Measurements from ENCODE around the gene SLC9A9.
A peak's percentile ranks its signal among the peaks of the same experiment; 100 is the strongest.

The SLC9A9 gene

DNA sequence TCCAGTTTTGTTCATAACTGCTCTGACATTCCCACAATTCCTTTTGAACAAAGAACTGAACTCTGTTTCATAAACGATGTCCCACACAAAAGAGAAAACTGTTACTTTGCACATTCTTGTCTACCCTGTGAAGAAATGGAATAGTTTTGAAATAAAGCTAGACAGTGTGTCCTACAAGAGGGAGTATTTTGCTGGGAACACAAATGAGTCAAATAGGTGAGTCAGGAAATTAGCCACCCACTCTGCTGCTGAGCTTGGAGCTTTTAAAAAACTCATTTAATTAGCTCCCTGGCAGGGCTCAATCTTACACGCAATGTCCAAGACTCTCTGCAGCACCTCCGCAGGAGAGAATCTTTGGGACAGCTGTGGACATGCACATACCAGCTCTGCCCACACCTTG is 193.4 kb downstream of the SLC9A9 start:
- H3K27me3 ChIP-seq (ENCODE audit: control insufficient read depth in 1 of 2, insufficient read depth in 2 of 2, low read length in 2 of 2) = no peaks in the 10 kb centered on the region
- peaks cover 3% of the 10 kb centered on the region for H3K36me3 ChIP-seq (ENCODE audit: insufficient read depth, low read length)
- no peak overlapping the region for H3K27ac ChIP-seq (ENCODE audit: low read depth, low read length)
- H3K9me3 ChIP-seq (ENCODE audit: low read length) = no peaks in the 10 kb centered on the region
- no peak overlapping the region for H3K9ac ChIP-seq (ENCODE audit: low read length)
- H3K4me3 ChIP-seq (ENCODE audit: low read depth in 1 of 2, low read length in 2 of 2) = no peak overlapping the region
- H3K4me1 ChIP-seq (ENCODE audit: insufficient read depth, low read length) = no peaks in the 10 kb centered on the region

DNA sequence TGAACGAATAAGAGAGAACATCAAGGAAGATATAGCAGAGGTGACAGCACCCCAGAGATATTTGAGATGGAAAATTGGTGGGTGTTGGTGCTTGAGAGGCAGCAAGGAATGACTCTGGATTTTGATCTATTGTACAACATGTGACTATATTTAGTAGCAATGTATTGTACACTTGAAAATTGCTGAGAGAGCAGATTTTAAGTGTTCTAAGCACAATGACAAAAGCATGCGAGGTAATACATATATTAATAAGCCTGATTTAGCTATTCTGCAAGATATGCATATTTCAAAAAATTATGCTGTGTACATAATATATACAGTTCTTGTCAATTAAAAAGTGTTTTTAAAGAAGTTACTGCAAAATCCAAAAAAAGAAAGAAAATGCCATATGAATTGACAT is 194.3 kb downstream of the SLC9A9 start:
- no peaks in the 10 kb centered on the region for H3K9me3 ChIP-seq (ENCODE audit: low read length)
- no peaks in the 10 kb centered on the region for H3K27me3 ChIP-seq (ENCODE audit: control insufficient read depth in 1 of 2, insufficient read depth in 2 of 2, low read length in 2 of 2)

DNA sequence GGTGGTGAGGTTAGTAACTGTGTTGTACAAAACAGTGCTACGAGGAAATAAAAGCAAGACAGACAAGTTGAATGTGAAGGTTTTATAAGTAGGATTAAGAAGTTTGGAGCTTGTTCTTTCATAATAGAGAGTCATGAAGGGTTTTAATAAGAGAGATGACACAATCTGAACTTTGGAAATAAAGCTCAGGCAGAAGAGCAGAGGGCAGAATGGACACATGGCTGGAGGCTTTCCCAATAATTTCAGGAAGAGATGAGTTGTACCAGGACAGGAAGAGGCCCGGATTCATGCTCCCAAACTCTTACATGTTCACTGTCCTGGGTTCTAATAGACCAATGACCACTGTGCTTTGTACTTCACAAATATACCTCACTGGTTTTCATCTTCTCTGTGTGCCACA is 194.8 kb downstream of the SLC9A9 start:
- H3K9ac ChIP-seq (ENCODE audit: low read length) = no peak overlapping the region
- H3K4me3 ChIP-seq (ENCODE audit: low read depth in 1 of 2, low read length in 2 of 2) = no peak overlapping the region
- no peaks in the 10 kb centered on the region for H3K9me3 ChIP-seq (ENCODE audit: low read length)
- peaks cover 3% of the 10 kb centered on the region for H3K36me3 ChIP-seq (ENCODE audit: insufficient read depth, low read length)
- no peak overlapping the region for H3K27ac ChIP-seq (ENCODE audit: low read depth, low read length)
- no peaks in the 10 kb centered on the region for H3K27me3 ChIP-seq (ENCODE audit: control insufficient read depth in 1 of 2, insufficient read depth in 2 of 2, low read length in 2 of 2)
- H3K4me1 ChIP-seq (ENCODE audit: insufficient read depth, low read length) = no peaks in the 10 kb centered on the region

More for the DNA sequence above, 194.3 kb downstream of the SLC9A9 start:
- H3K4me1 ChIP-seq (ENCODE audit: insufficient read depth, low read length) = no peaks in the 10 kb centered on the region
- no peak overlapping the region for H3K9ac ChIP-seq (ENCODE audit: low read length)
- no peak overlapping the region for H3K27ac ChIP-seq (ENCODE audit: low read depth, low read length)
- H3K36me3 ChIP-seq (ENCODE audit: insufficient read depth, low read length) = peaks cover 3% of the 10 kb centered on the region
- no peak overlapping the region for H3K4me3 ChIP-seq (ENCODE audit: low read depth in 1 of 2, low read length in 2 of 2)

DNA sequence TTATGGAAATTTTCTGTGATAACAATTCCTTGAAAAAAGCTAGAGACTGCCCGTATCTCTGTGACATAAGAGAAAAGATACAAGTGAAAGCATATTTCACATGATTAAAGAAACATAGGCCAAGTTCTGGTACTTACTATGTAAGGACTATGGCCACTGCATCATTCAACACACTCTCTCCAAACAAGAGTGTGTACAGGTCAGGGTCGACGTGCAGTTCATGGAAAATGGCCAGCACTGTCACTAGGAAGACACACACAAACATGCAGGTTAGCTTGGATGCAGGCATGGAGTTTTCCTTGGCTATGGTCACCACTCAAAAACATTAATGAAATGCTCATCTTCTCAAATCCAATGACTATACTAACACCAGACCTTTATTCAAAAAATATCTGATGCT is 196.2 kb downstream of the SLC9A9 start:
- H3K27me3 ChIP-seq (ENCODE audit: control insufficient read depth in 1 of 2, insufficient read depth in 2 of 2, low read length in 2 of 2) = no peaks in the 10 kb centered on the region
- peaks cover 3% of the 10 kb centered on the region for H3K36me3 ChIP-seq (ENCODE audit: insufficient read depth, low read length)
- no peak overlapping the region for H3K4me3 ChIP-seq (ENCODE audit: low read depth in 1 of 2, low read length in 2 of 2)
- H3K27ac ChIP-seq (ENCODE audit: low read depth, low read length) = no peak overlapping the region
- H3K4me1 ChIP-seq (ENCODE audit: insufficient read depth, low read length) = no peaks in the 10 kb centered on the region
- H3K9me3 ChIP-seq (ENCODE audit: low read length) = no peaks in the 10 kb centered on the region
- no peak overlapping the region for H3K9ac ChIP-seq (ENCODE audit: low read length)

DNA sequence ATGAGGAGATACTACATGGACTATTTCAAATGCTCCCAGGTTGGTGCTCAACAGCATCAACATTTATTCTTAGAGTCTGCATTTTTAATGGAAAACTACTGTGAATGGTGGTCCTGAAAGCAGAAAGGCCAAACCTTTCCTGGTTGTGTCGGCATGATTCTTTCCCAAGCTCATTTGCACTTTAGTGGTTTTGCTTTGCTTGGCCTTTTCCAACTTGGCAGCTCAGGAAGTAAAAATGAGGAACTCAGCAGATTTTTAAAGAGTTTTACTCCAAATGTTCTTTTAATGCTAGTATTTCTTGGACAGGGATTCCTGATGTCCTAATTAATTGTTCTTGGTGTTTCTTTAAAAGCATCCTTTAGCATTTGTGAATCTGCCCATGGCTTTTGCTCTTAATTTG is 197.4 kb downstream of the SLC9A9 start:
- Histone ChIP-seq H3K27ac (ENCODE audit: low read depth, low read length) (no peak overlapping the region), H3K4me3 (ENCODE audit: low read depth in 1 of 2, low read length in 2 of 2) (no peak overlapping the region), H3K27me3 (ENCODE audit: control insufficient read depth in 1 of 2, insufficient read depth in 2 of 2, low read length in 2 of 2) (no peaks in the 10 kb centered on the region), H3K36me3 (ENCODE audit: insufficient read depth, low read length) (peaks cover 3% of the 10 kb centered on the region), H3K4me1 (ENCODE audit: insufficient read depth, low read length) (no peaks in the 10 kb centered on the region), H3K9ac (ENCODE audit: low read length) (no peak overlapping the region), H3K9me3 (ENCODE audit: low read length) (no peaks in the 10 kb centered on the region)

DNA sequence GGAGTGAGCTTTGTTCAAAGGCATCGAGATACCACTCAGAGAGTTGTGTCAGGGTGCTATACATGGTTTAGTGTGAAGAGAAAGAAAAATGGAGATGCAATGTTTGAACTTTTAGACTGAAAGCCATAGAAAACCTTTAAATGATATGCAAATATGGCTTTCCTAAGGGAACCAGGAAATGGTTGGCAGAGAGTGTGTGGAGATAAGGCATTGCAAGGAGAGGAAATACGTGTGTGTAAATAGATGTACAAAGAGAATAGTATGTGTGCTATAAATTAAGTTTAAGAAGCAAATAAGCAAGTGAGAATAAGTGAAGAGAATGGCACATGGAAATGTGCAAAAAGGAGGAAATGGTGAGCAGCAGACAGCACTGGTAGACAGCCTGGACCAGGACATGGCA is 198.1 kb downstream of the SLC9A9 start:
- Histone ChIP-seq H3K4me3 (ENCODE audit: low read depth in 1 of 2, low read length in 2 of 2) (no peak overlapping the region), H3K27ac (ENCODE audit: low read depth, low read length) (no peak overlapping the region), H3K4me1 (ENCODE audit: insufficient read depth, low read length) (no peaks in the 10 kb centered on the region), H3K27me3 (ENCODE audit: control insufficient read depth in 1 of 2, insufficient read depth in 2 of 2, low read length in 2 of 2) (no peaks in the 10 kb centered on the region), H3K9ac (ENCODE audit: low read length) (no peak overlapping the region), H3K9me3 (ENCODE audit: low read length) (no peaks in the 10 kb centered on the region), H3K36me3 (ENCODE audit: insufficient read depth, low read length) (peaks cover 3% of the 10 kb centered on the region)

DNA sequence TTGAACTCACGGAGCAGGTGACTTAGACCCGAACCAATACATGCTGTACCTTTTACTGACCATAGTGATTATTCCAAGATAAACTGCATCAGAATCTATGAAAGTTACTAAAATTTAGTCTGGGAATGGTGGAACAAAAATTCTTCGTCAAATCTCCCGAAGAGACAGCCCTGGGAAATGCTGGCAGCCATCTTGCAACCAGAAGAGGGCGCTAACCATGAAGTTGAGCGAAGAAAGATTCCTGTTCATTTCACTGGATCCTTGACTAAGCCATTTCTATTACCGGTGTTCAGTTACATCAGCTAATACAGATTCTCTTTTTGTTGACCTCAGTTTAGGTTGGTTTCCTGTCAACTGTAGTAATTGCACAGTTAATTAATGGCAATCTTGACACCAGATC is 199.6 kb downstream of the SLC9A9 start:
- Histone ChIP-seq H3K4me3 (ENCODE audit: low read depth in 1 of 2, low read length in 2 of 2) (no peak overlapping the region), H3K36me3 (ENCODE audit: insufficient read depth, low read length) (no peaks in the 10 kb centered on the region)

DNA sequence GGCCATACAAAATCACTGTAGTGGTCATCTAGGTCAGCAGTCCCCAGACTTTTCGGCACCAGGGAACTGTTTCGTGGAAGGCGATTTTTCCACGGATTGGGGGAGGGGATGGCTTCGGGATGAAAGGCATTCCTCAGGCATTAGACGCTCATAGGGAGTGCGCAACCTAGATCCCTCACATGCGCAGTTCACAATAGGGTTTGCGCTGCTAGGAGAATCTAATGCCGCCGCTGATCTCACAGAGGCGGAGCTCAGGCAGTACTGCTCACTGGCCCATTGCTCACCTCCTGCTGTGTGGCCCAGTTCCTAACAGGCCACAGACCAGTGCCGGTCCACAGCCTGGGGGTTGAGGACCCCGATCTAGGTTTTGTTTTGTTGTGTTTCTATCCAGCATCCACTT is 200.1 kb downstream of the SLC9A9 start:
- H3K4me1 ChIP-seq (ENCODE audit: insufficient read depth, low read length) = peaks cover 15% of the 10 kb centered on the region
- no peaks in the 10 kb centered on the region for H3K9me3 ChIP-seq (ENCODE audit: low read length)
- H3K36me3 ChIP-seq (ENCODE audit: insufficient read depth, low read length) = no peaks in the 10 kb centered on the region
- H3K9ac ChIP-seq (ENCODE audit: low read length) = no peak overlapping the region
- no peak overlapping the region for H3K27ac ChIP-seq (ENCODE audit: low read depth, low read length)
- no peak overlapping the region for H3K4me3 ChIP-seq (ENCODE audit: low read depth in 1 of 2, low read length in 2 of 2)
- H3K27me3 ChIP-seq (ENCODE audit: control insufficient read depth in 1 of 2, insufficient read depth in 2 of 2, low read length in 2 of 2) = no peaks in the 10 kb centered on the region

More for the DNA sequence above, 199.6 kb downstream of the SLC9A9 start:
- Histone ChIP-seq H3K4me1 (ENCODE audit: insufficient read depth, low read length) (peaks cover 14% of the 10 kb centered on the region), H3K9ac (ENCODE audit: low read length) (no peak overlapping the region), H3K27me3 (ENCODE audit: control insufficient read depth in 1 of 2, insufficient read depth in 2 of 2, low read length in 2 of 2) (no peaks in the 10 kb centered on the region), H3K27ac (ENCODE audit: low read depth, low read length) (no peak overlapping the region), H3K9me3 (ENCODE audit: low read length) (no peaks in the 10 kb centered on the region)

DNA sequence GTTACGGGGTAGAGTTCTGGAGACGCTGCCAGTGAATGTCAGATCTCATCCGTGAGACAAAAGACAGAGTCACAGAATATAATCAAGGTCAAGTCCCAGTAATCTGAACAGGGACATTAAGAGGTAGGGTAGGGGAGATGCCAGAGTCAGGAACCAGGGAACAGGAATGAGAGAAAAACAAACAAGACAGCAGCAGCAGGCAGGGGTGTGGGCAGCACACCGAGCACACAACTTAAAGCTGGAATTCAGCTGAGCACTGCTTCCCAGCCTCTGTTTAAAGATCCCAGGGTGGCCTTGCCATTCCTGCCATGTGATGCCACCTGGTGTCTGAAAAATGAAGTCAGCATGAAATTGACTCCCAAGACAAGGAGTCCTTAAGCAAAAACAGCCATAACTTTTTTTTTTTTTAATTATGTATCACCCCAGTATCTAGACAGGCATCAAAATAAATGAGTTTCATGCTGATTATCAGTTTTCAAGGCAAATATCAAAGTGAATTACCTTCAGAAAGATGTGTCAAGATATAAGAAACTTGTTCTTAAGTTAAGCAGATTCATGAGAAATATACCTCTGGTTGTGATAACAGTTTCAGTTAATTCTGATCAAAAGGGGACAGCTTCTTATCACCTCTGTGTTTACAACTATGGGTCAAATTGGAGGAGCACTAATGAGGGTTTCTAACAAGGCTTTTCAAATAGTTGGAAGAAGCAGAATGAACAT is 203.7 kb downstream of the SLC9A9 start:
- Histone ChIP-seq H3K36me3 (ENCODE audit: insufficient read depth, low read length) (no peaks in the 10 kb centered on the region), H3K9ac (ENCODE audit: low read length) (no peak overlapping the region), H3K4me1 (ENCODE audit: insufficient read depth, low read length) (peaks cover 15% of the 10 kb centered on the region), H3K27ac (ENCODE audit: low read depth, low read length) (no peak overlapping the region), H3K27me3 (ENCODE audit: control insufficient read depth in 1 of 2, insufficient read depth in 2 of 2, low read length in 2 of 2) (no peaks in the 10 kb centered on the region), H3K9me3 (ENCODE audit: low read length) (no peaks in the 10 kb centered on the region), H3K4me3 (ENCODE audit: low read depth in 1 of 2, low read length in 2 of 2) (peak overlapping the region in 1 of 2 donors; percentile 8)

DNA sequence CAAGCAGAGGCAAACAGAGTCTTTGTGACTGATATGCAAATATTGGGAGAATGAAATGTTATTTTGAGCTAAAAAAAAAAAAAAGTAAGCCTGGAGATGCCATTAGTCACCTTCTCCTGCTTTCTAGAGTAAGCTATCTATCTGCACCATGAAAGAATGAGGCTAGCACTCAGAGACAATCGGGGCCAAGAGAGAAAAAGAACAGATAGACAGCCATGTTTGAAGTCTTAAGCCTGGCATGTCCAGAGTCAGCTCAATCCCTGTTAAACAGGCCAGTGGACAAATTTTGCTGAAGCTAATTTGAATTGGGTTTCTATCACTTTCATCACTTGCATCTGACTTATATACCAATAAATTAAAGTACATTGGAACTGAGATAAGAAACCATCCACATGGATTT is 204.4 kb downstream of the SLC9A9 start:
- peaks cover 15% of the 10 kb centered on the region for H3K4me1 ChIP-seq (ENCODE audit: insufficient read depth, low read length)
- H3K27me3 ChIP-seq (ENCODE audit: control insufficient read depth in 1 of 2, insufficient read depth in 2 of 2, low read length in 2 of 2) = no peaks in the 10 kb centered on the region
- H3K27ac ChIP-seq (ENCODE audit: low read depth, low read length) = no peak overlapping the region
- no peak overlapping the region for H3K9ac ChIP-seq (ENCODE audit: low read length)
- H3K4me3 ChIP-seq (ENCODE audit: low read depth in 1 of 2, low read length in 2 of 2) = no peak overlapping the region
- no peaks in the 10 kb centered on the region for H3K9me3 ChIP-seq (ENCODE audit: low read length)
- H3K36me3 ChIP-seq (ENCODE audit: insufficient read depth, low read length) = no peaks in the 10 kb centered on the region

DNA sequence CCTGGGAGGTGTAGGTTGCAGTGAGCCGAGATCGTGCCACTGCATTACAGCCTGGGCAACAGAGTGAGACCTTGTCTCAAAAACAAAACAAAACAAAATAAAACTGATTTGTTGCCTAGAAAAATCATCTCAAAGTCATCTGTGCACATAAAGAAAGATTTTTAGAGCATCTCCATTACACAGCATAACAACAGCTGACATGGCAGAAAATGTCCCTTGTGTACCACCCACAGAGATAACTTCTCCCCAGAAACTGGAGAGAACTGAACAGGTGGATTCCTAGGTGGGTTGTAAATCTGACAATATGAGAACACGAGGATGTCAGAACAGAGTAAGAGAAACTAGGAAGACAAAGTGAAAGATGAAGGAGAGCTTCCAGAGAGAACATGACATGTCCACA is 207.5 kb downstream of the SLC9A9 start:
- no peak overlapping the region for H3K9ac ChIP-seq (ENCODE audit: low read length)
- no peaks in the 10 kb centered on the region for H3K27me3 ChIP-seq (ENCODE audit: control insufficient read depth in 1 of 2, insufficient read depth in 2 of 2, low read length in 2 of 2)
- no peak overlapping the region for H3K4me3 ChIP-seq (ENCODE audit: low read depth in 1 of 2, low read length in 2 of 2)
- H3K9me3 ChIP-seq (ENCODE audit: low read length) = no peaks in the 10 kb centered on the region
- no peaks in the 10 kb centered on the region for H3K36me3 ChIP-seq (ENCODE audit: insufficient read depth, low read length)
- H3K27ac ChIP-seq (ENCODE audit: low read depth, low read length) = no peak overlapping the region
- H3K4me1 ChIP-seq (ENCODE audit: insufficient read depth, low read length) = peaks cover 15% of the 10 kb centered on the region

DNA sequence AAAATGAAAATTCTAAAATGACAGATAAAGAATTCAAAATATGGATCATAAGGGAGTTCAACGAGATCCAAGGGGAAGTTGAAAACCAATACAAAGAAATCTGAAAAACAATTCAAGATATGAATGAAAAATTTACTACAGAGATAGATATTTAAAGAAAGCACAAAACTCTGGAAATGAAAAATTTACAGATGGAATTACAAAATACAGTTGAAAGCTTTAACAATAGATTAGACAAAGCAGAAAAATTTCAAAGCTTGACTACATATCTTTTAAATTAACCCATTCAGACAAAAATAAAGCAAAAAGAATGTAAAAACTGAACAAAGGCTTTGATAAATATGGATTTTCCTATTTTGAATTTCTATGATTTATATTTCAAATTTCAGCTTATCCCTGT is 211.1 kb downstream of the SLC9A9 start:
- H3K27me3 ChIP-seq (ENCODE audit: control insufficient read depth in 1 of 2, insufficient read depth in 2 of 2, low read length in 2 of 2) = no peaks in the 10 kb centered on the region
- no peak overlapping the region for H3K27ac ChIP-seq (ENCODE audit: low read depth, low read length)
- H3K9me3 ChIP-seq (ENCODE audit: low read length) = no peaks in the 10 kb centered on the region
- no peak overlapping the region for H3K4me3 ChIP-seq (ENCODE audit: low read depth in 1 of 2, low read length in 2 of 2)
- no peak overlapping the region for H3K9ac ChIP-seq (ENCODE audit: low read length)
- no peaks in the 10 kb centered on the region for H3K4me1 ChIP-seq (ENCODE audit: insufficient read depth, low read length)
- H3K36me3 ChIP-seq (ENCODE audit: insufficient read depth, low read length) = no peaks in the 10 kb centered on the region
